ENCODE measurements around the gene ARID5A.

The ARID5A gene

GRCh38 chr2:96535331-96535730 lies 1.2 kb upstream of the ARID5A start:
- TF ChIP-seq CTCF (IDR thresholded peaks at IDR 0.05; ENCODE audit: insufficient read depth, low read depth, low read length, missing control alignments): no peak
- H3K4me3 ChIP-seq (ENCODE audit: low read depth, low read length): no peak overlapping the region
- no peak for DNase-seq (ENCODE audit: low read depth)

- H3K4me3 ChIP-seq (ENCODE audit: low read depth, low read length): peak overlapping the region; percentile 88
- TF ChIP-seq CTCF (IDR thresholded peaks at IDR 0.05; ENCODE audit: insufficient read depth, low read depth, low read length, missing control alignments): no peak
- peak; percentile 97 for DNase-seq (ENCODE audit: low read depth)
These were observed 648 bp downstream of the ARID5A start for GRCh38 chr2:96537066-96537733.

DNA sequence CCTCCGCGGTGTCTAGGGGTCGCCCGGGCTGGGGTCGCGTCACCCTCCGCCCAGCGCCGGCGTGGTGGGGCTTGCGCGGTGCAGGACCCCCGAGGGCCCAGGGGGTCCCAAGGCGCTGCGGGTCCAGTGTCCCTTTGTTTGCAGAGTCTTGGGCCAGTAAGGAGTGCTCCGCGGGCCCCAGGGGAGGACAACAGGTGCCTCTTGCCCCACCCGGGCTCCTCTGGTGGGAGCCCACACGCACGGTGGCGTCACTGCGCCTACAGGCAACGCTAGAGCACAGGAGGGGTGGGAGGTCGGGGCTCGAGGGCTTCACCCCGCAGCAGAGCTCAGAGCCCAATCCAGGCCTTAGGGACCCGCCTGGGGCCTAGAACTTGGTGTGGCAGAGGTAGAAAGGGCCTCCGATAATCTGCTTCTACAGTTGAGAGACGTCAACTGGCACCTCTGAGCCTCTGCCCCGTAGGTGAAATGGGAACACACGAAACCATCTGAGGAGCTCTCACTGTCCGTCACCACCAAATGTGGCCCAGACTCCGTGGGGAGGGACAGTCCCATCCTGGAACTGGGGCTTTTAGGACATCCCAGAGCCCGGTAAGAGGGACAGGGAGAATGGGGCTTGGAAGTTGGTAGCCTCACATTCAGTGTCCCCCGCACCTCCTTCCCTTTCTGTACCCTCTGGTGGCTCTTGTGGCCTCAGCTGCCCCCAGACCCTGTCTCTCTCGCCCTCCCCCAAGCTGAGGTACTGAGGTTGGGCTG lies 1.4 kb downstream of the ARID5A start:
- DNase-seq (ENCODE audit: low read depth): peak; percentile 39
- no peak for TF ChIP-seq CTCF (IDR thresholded peaks at IDR 0.05; ENCODE audit: insufficient read depth, low read depth, low read length, missing control alignments)
- peak overlapping the region; percentile 88 for H3K4me3 ChIP-seq (ENCODE audit: low read depth, low read length)

GRCh38 chr2:96538487-96539214 lies 2.1 kb downstream of the ARID5A start:
- peak overlapping the region; percentile 88 for H3K4me3 ChIP-seq (ENCODE audit: low read depth, low read length)
- DNase-seq (ENCODE audit: low read depth): peak; percentile 82

GRCh38 chr2:96539215-96539920 lies 2.8 kb downstream of the ARID5A start:
- no peak for TF ChIP-seq CTCF (IDR thresholded peaks at IDR 0.05; ENCODE audit: insufficient read depth, low read depth, low read length, missing control alignments)
- peak overlapping the region; percentile 88 for H3K4me3 ChIP-seq (ENCODE audit: low read depth, low read length)
- no peak for DNase-seq (ENCODE audit: low read depth)

More at GRCh38 chr2:96538487-96539214, 2.1 kb downstream of the ARID5A start:
- no peak for TF ChIP-seq CTCF (IDR thresholded peaks at IDR 0.05; ENCODE audit: insufficient read depth, low read depth, low read length, missing control alignments)

- no peak for TF ChIP-seq CTCF (IDR thresholded peaks at IDR 0.05; ENCODE audit: insufficient read depth, low read depth, low read length, missing control alignments)
- no peak overlapping the region for H3K4me3 ChIP-seq (ENCODE audit: low read depth, low read length)
- DNase-seq (ENCODE audit: low read depth): no peak
These were observed 3.6 kb downstream of the ARID5A start for GRCh38 chr2:96540136-96540535.
